OCI-LY7 (cell line): ENCODE results near the gene DNAJC7. TPM values are rescaled to one million over a fixed set of nuclear protein-coding genes. Genes with fewer than 3 reads are reported as not detected.

ENCODE experiments used
- BruUV-seq: library from RNA; stranded (reverse); fragments of 400-500 nt; replicated peaks from 2 replicates; lab custom pipeline; 2021; lab: Mats Ljungman, UMichigan
- CTCF ChIA-PET: fragments of 300-600 bp; sonication (Branson Sonifier 250); formaldehyde crosslinking; loops from one replicate; lab custom pipeline; 2022; ENCODE audit warnings: antibody characterized with exemption; ENCODE audit not compliant: unreplicated experiment; lab: Charles Lee
- POLR2A ChIA-PET: fragments of 300-600 bp; sonication (Branson Sonifier 250); formaldehyde crosslinking; loops from one replicate; lab custom pipeline; 2022; ENCODE audit warnings: antibody characterized with exemption; lab: Charles Lee
- DNase-seq: peaks from one replicate; pipeline ENCODE4 v3.0.0-alpha.2; 2015; ENCODE audit warnings: low spot score
- H2AFZ ChIP-seq: fragments of 200-600 bp; sonication (generic), shearing (Covaris generic); 2 replicates; pipeline ENCODE4 v1.6.1; 2014; ENCODE audit warnings: mild to moderate bottlenecking, antibody characterized with exemption, low read length, moderate library complexity
- H3K27ac ChIP-seq: fragments of 200-600 bp; sonication (generic); 2 replicates; pipeline ENCODE4 v1.5.1; 2014; ENCODE audit warnings: mixed run types, low read depth, mild to moderate bottlenecking, moderate library complexity, low read length, inconsistent platforms; ENCODE audit not compliant: poor library complexity, severe bottlenecking
- H3K36me3 ChIP-seq: fragments of 200-600 bp; sonication (generic); 2 replicates; pipeline ENCODE4 v1.6.1; 2014; ENCODE audit warnings: mild to moderate bottlenecking, antibody characterized with exemption, low read length, moderate library complexity, mixed read lengths; ENCODE audit not compliant: insufficient read depth
- H3K4me1 ChIP-seq: fragments of 200-600 bp; sonication (generic); 2 replicates; pipeline ENCODE4 v1.5.1; 2014; ENCODE audit warnings: mild to moderate bottlenecking, low read length; ENCODE audit not compliant: insufficient read depth, poor library complexity, severe bottlenecking
- H3K4me2 ChIP-seq: fragments of 200-600 bp; sonication (generic); 2 replicates; pipeline ENCODE4 v1.6.1; 2014; ENCODE audit warnings: mild to moderate bottlenecking, low read length
- H3K4me3 ChIP-seq: fragments of 200-600 bp; sonication (generic); 2 replicates; pipeline ENCODE4 v1.5.1; 2014; ENCODE audit warnings: mild to moderate bottlenecking, low read depth, low read length; ENCODE audit not compliant: poor library complexity, severe bottlenecking
- H3K79me2 ChIP-seq: fragments of 200-600 bp; sonication (generic); 2 replicates; pipeline ENCODE4 v1.6.1; 2016; ENCODE audit warnings: low read depth, mild to moderate bottlenecking, low read length, moderate library complexity, mixed read lengths; ENCODE audit not compliant: insufficient read depth
- H3K9me2 ChIP-seq: fragments of 200-600 bp; sonication (generic); 2 replicates; pipeline ENCODE4 v1.6.1; 2016; ENCODE audit warnings: mild to moderate bottlenecking, low read length, mixed read lengths; ENCODE audit not compliant: insufficient read depth
- H3K9me3 ChIP-seq: fragments of 200-600 bp; sonication (generic); 2 replicates; pipeline ENCODE4 v1.6.1; 2014; ENCODE audit warnings: mild to moderate bottlenecking, mixed run types, low read length, mixed read lengths
- H4K20me1 ChIP-seq: fragments of 200-600 bp; sonication (generic); 2 replicates; pipeline ENCODE4 v1.6.1; 2014; ENCODE audit warnings: mild to moderate bottlenecking, antibody characterized with exemption, low read length, moderate library complexity, mixed read lengths; ENCODE audit not compliant: insufficient read depth
- CTCF ChIP-seq: fragments of 200-600 bp; sonication (generic); conservative IDR thresholded peaks from 2 replicates; pipeline ENCODE4 v1.5.1; 2014; ENCODE audit warnings: mild to moderate bottlenecking, antibody characterized with exemption, low read length, moderate library complexity, mixed read lengths
- EZH2phosphoT487 ChIP-seq: fragments of 200-600 bp; sonication (generic); IDR thresholded peaks from 2 replicates; pipeline ENCODE4 v1.6.1; 2018; ENCODE audit warnings: low read depth, borderline replicate concordance, mild to moderate bottlenecking, mixed run types, antibody characterized with exemption, low read length, moderate library complexity, mixed read lengths
- intact Hi-C: fragments of 100-400 bp; cut with micrococcal nuclease; formaldehyde crosslinking; loops from one replicate; pipeline ENCODE4 v1.10.0; 2022; ENCODE audit not compliant: unreplicated experiment
- total RNA-seq, 2 experiments: library from RNA; depleted of rRNA in 1 of 2; stranded (reverse); fragments of >200 nt in 1 of 2; shearing (Covaris generic) in 1 of 2; gene quantifications; 2 replicates each; pipeline ENCODE4 v1.2.3, GENCODE V29; 2014 to 2022

DNAJC7 gene
- total RNA-seq, 2 experiments from 2014 or later, result 76.4 to 124 TPM

- intact Hi-C loops, result no loop called here
- TF ChIP-seq CTCF, result no peak
- no peak for TF ChIP-seq EZH2phosphoT487
- no peaks in the 10 kb centered on the region for H3K79me2 ChIP-seq
- ChIA-PET CTCF (no interaction called here), POLR2A (no interaction called here)
- no peak for DNase-seq
- no peaks in the 10 kb centered on the region for H4K20me1 ChIP-seq
- no peak overlapping the region for H3K4me2 ChIP-seq
- no TSS peak for BruUV-seq
- H3K4me1 ChIP-seq, result peaks cover 17% of the 10 kb centered on the region
- H2AFZ ChIP-seq, result no peak overlapping the region
- no peaks in the 10 kb centered on the region for H3K36me3 ChIP-seq
- no peaks in the 10 kb centered on the region for H3K9me2 ChIP-seq
- H3K9me3 ChIP-seq, result no peaks in the 10 kb centered on the region
- H3K4me3 ChIP-seq, result no peak overlapping the region
- H3K27ac ChIP-seq, result no peak overlapping the region
Measured at GRCh38 chr17:42062681-42063080, 45.4 kb upstream of the DNAJC7 start.

GRCh38 chr17:42061646-42062487 lies 44.6 kb upstream of the DNAJC7 start:
- POLR2A ChIA-PET, result no interaction called here

More at GRCh38 chr17:42061646-42062487, 44.6 kb upstream of the DNAJC7 start:
- no TSS peak for BruUV-seq
- CTCF ChIA-PET, result no interaction called here
- TF ChIP-seq EZH2phosphoT487 (no peak), CTCF (no peak)
- Histone ChIP-seq H3K4me2 (no peak overlapping the region), H3K9me2 (no peaks in the 10 kb centered on the region), H4K20me1 (no peaks in the 10 kb centered on the region), H2AFZ (no peak overlapping the region), H3K27ac (no peak overlapping the region), H3K9me3 (no peaks in the 10 kb centered on the region), H3K4me3 (no peak overlapping the region), H3K36me3 (no peaks in the 10 kb centered on the region), H3K4me1 (peaks cover 17% of the 10 kb centered on the region), H3K79me2 (no peaks in the 10 kb centered on the region)
- intact Hi-C loops, result no loop called here
- DNase-seq, result no peak
